Right lobe of liver (tissue), 6 donors: Measurements from ENCODE around the gene SLC39A11. TPM values are rescaled to one million over a fixed set of nuclear protein-coding genes. Genes with fewer than 3 reads are reported as not detected.

Experiments used
- ATAC-seq, 4 donors: fragments of 200-7000 bp; cut with Tn5 transposase; one replicate each; pipeline ENCODE4 v1.9.1; 2020; ENCODE audit warnings: mild to moderate bottlenecking in 4 of 4, moderate library complexity in 4 of 4
- DNase-seq, 3 donors: peaks; one replicate each; pipeline ENCODE4 v3.0.0-alpha.2; 2020
- H3K27ac ChIP-seq, 3 donors: fragments of 200-600 bp; one replicate each; pipeline ENCODE4 v1.8.0; 2022
- H3K27me3 ChIP-seq, 2 donors: fragments of 200-600 bp; one replicate each; pipeline ENCODE4 v1.8.0; 2022
- H3K36me3 ChIP-seq, 4 donors: fragments of 200-600 bp; sonication (generic) in 1 of 4; one replicate each; pipeline versions ENCODE4 v1.5.1 to v1.8.0; 2017 to 2022; ENCODE audit warnings: control low read depth in 1 of 4
- H3K4me1 ChIP-seq, 4 donors: fragments of 200-600 bp; sonication (generic) in 1 of 4; one replicate each; pipeline versions ENCODE4 v1.5.1 to v1.8.0; 2017 to 2022; ENCODE audit warnings: control low read depth in 1 of 4
- H3K4me3 ChIP-seq, 3 donors: fragments of 200-600 bp; one replicate each; pipeline ENCODE4 v1.8.0; 2022
- H3K9me3 ChIP-seq, 4 donors: fragments of 200-600 bp; sonication (generic) in 1 of 4; one replicate each; pipeline versions ENCODE4 v1.5.1 to v1.8.0; 2017 to 2022; ENCODE audit warnings: control low read depth in 1 of 4
- POLR2A ChIP-seq: fragments of 450-650 bp; IDR thresholded peaks from one replicate; pipeline ENCODE4 v1.6.1; 2017; ENCODE audit warnings: antibody characterized with exemption, mild to moderate bottlenecking
- WGBS: methylation state at CpG from one replicate; pipeline ENCODE4 v1.1.6; 2018; ENCODE audit warnings: low coverage, low lambda C conversion rate; ENCODE audit not compliant: insufficient coverage; ENCODE audit errors: missing lambda C conversion rate; 5-methylcytosine and 5-hydroxymethylcytosine counted together
- intact Hi-C, 2 donors: fragments of 100-400 bp; cut with DNase I; formaldehyde crosslinking; loops; one replicate each; pipeline versions ENCODE4 v1.11.2 to v1.14.1; 2022
- total RNA-seq, 6 experiments: library from RNA; depleted of rRNA in 2 of 6; stranded (reverse); fragments of >200 nt in 2 of 6; fragmentation: NEBNext Ultra II Directional in 3 of 6; extraction: Animal tissue kit (Norgen Biotek cat#: 25700) in 3 of 6; gene quantifications; one replicate each; pipeline versions ENCODE4 v1.1.0 to v1.2.4, GENCODE V29; 2016 to 2023
- TF ChIP-seq, protein P1 (sequence below), 4 donors: fragments of 200-600 bp in 3 of 4; fragments of 450-650 bp in 1 of 4; IDR thresholded peaks; one replicate each; pipeline versions ENCODE4 v1.5.1 to v1.8.0; 2016 to 2022; ENCODE audit warnings: antibody characterized with exemption in 4 of 4, mild to moderate bottlenecking in 2 of 4
- donor health status: DM: no; HTN: yes; CAD: no.
- donor health status: DM: no; HTN: no; CAD: no.
- donor health status: DM: no; HTN: no; CAD: no.
- donor health status: DM: no; HTN: yes; CAD: no.
- donor health status: DM: no; HTN: yes; CAD: no.

SLC39A11 gene
- total RNA-seq, 6 experiments from 2014 or later = 25.4 to 49.6 (median 39.3) TPM

DNA sequence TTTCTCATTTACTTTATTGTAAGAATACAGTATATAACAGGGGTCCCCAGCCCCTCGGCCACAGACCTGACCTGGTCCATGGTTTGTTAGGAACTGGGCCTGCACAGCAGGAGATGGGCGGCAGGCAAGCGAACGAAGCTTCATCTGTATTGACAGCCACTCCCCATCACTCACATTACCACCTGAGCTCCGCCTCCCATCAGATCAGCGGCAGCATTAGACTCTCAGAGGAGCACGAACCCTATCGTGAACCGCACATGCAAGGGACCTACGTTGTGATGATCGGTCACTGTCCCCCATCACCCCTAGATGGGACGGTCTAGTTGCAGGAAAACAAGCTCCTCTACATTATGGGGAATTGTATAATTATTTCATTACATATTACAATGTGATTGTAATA lies 410.6 kb downstream of the SLC39A11 start:
- DNase-seq (no peak), ATAC-seq (no peak)
- Histone ChIP-seq H3K9me3 (no peaks in the 10 kb centered on the region), H3K4me3 (no peak overlapping the region), H3K36me3 (no peaks in the 10 kb centered on the region), H3K27ac (no peak overlapping the region), H3K4me1 (peaks cover 0 to 23% (median 7%) of the 10 kb centered on the region in 4 donors), H3K27me3 (no peaks in the 10 kb centered on the region)
- WGBS = 95% methylated on average over 7 of the region's 12 CpGs
- intact Hi-C loops = no loop called here
- TF ChIP-seq, protein P1, sequence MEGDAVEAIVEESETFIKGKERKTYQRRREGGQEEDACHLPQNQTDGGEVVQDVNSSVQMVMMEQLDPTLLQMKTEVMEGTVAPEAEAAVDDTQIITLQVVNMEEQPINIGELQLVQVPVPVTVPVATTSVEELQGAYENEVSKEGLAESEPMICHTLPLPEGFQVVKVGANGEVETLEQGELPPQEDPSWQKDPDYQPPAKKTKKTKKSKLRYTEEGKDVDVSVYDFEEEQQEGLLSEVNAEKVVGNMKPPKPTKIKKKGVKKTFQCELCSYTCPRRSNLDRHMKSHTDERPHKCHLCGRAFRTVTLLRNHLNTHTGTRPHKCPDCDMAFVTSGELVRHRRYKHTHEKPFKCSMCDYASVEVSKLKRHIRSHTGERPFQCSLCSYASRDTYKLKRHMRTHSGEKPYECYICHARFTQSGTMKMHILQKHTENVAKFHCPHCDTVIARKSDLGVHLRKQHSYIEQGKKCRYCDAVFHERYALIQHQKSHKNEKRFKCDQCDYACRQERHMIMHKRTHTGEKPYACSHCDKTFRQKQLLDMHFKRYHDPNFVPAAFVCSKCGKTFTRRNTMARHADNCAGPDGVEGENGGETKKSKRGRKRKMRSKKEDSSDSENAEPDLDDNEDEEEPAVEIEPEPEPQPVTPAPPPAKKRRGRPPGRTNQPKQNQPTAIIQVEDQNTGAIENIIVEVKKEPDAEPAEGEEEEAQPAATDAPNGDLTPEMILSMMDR (IDR thresholded peaks at IDR 0.05) = no peak

DNA sequence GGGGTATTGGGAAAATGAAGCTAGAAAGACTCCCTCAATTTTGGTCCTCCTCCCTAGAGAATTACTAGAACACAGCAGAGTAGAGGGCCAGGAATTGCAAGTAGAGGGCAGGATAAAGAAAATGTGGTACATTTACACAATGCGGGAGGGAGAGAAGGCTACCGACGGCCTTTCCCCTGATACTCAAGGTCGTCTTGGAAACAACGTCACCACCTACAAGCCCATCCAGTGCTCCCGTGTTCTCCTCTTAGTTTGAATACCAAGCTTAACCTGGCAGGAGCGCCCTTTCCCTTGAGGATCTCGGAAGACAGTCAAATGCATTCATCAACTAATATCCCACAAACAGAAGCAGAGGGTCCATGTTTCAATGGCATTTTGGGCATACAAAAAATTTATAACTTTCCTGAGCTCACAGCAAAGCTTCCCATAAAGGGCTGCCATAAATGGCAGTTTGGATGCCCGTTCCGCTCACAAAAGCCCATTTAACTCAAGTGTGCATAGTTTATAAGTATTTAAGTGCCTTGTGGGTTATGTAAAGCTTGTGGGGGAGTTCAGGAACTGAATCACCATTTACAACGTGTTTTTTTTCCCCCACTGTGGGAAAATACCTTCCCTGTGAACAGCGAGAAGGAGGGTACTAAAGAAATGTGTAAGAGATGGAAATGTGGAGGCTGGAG lies 414.6 kb downstream of the SLC39A11 start:
- Histone ChIP-seq H3K4me1 (peaks cover 0 to 6% (median 0%) of the 10 kb centered on the region in 4 donors), H3K36me3 (no peaks in the 10 kb centered on the region), H3K9me3 (no peaks in the 10 kb centered on the region), H3K4me3 (no peak overlapping the region), H3K27me3 (no peaks in the 10 kb centered on the region), H3K27ac (no peak overlapping the region)
- TF ChIP-seq, protein P1 (IDR thresholded peaks at IDR 0.05) = no peak
- TF ChIP-seq POLR2A = no peak
- ATAC-seq (no peak), DNase-seq (no peak)
- intact Hi-C loops = no loop called here
- WGBS = 87% methylated on average over 10 of the region's 12 CpGs

DNA sequence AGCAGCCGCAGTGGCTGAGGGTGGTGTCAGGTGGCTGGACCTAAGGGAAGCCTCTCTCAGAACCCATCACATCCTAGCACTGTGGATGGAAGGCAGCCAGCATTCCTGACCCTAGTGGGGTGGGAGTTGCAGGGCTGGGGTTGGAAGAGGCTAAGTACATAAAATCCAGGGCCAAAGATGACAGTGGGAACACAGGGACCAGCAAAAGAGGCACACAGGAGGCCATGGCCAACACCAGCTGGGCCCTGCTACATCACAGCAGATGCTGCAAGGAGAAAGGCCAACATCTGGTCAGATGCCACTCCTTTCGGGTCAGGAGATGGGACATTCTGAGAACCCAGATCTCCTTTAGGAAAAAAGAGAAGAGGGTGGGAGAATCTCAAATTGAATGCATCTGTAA lies 415.4 kb downstream of the SLC39A11 start:
- 82% methylated on average over 2 of the region's 2 CpGs for WGBS
- ATAC-seq (no peak), DNase-seq (no peak)
- Histone ChIP-seq H3K9me3 (no peaks in the 10 kb centered on the region), H3K36me3 (no peaks in the 10 kb centered on the region), H3K27ac (no peak overlapping the region), H3K4me1 (no peaks in the 10 kb centered on the region), H3K4me3 (no peak overlapping the region), H3K27me3 (no peaks in the 10 kb centered on the region)
- TF ChIP-seq, protein P1 (IDR thresholded peaks at IDR 0.05) = no peak
- no peak for TF ChIP-seq POLR2A
- intact Hi-C loops = no loop called here

DNA sequence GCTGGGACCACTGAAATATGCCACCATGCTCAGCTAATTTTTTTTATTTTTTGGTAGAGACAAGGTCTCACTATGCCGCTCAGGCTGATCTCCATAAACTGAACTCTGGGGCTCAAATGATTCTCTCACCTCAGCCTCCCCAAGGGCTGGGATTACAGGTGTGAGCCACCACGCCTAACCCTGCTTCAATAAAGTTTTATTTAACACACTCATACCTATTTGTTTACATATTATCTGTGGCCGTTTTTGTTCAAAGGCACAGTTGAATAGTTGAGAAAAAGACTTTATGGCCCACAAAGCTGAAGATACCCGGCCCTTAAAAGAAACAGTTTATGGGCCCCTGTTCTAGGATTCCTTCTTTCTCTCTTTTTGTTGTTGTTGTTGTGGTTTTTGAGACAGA lies 419.8 kb downstream of the SLC39A11 start:
- H3K36me3 ChIP-seq = no peaks in the 10 kb centered on the region
- intact Hi-C loops = no loop called here
- ATAC-seq (no peak), DNase-seq (no peak)
- H3K4me3 ChIP-seq = no peak overlapping the region
- TF ChIP-seq POLR2A = no peak
- TF ChIP-seq, protein P1 (IDR thresholded peaks at IDR 0.05) = no peak
- no peak overlapping the region for H3K27ac ChIP-seq
- H3K4me1 ChIP-seq = no peaks in the 10 kb centered on the region
- no peaks in the 10 kb centered on the region for H3K27me3 ChIP-seq
- no peaks in the 10 kb centered on the region for H3K9me3 ChIP-seq
- WGBS = 100% methylated on average over 3 of the region's 4 CpGs

DNA sequence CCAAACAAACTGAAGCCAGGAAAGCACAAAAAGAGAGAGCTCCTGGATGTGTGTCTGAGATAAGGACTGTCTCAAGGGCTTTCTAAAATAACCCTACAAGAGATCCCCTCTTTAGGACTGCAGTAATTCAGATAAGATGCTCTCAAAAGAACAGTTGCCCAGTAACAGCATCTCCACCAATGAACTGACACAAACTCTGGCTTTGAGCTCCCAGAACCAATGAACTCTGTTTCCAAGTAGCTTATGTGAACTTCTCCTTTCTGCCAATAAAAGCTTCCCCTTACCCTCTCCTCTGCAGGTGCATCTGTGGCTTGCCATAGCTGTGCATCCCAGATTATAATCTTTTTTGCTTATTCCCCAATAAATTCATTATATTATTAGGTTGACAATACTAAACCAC lies 421.5 kb downstream of the SLC39A11 start:
- Histone ChIP-seq H3K4me3 (no peak overlapping the region), H3K4me1 (no peaks in the 10 kb centered on the region), H3K27me3 (no peaks in the 10 kb centered on the region), H3K36me3 (no peaks in the 10 kb centered on the region), H3K27ac (no peak overlapping the region), H3K9me3 (no peaks in the 10 kb centered on the region)
- intact Hi-C loops = no loop called here
- no peak for DNase-seq
- TF ChIP-seq, protein P1 (IDR thresholded peaks at IDR 0.05) = no peak
- no peak for TF ChIP-seq POLR2A
- ATAC-seq = no peak
